Measurements from ENCODE around the gene TMEM92.

The TMEM92 gene

DNA sequence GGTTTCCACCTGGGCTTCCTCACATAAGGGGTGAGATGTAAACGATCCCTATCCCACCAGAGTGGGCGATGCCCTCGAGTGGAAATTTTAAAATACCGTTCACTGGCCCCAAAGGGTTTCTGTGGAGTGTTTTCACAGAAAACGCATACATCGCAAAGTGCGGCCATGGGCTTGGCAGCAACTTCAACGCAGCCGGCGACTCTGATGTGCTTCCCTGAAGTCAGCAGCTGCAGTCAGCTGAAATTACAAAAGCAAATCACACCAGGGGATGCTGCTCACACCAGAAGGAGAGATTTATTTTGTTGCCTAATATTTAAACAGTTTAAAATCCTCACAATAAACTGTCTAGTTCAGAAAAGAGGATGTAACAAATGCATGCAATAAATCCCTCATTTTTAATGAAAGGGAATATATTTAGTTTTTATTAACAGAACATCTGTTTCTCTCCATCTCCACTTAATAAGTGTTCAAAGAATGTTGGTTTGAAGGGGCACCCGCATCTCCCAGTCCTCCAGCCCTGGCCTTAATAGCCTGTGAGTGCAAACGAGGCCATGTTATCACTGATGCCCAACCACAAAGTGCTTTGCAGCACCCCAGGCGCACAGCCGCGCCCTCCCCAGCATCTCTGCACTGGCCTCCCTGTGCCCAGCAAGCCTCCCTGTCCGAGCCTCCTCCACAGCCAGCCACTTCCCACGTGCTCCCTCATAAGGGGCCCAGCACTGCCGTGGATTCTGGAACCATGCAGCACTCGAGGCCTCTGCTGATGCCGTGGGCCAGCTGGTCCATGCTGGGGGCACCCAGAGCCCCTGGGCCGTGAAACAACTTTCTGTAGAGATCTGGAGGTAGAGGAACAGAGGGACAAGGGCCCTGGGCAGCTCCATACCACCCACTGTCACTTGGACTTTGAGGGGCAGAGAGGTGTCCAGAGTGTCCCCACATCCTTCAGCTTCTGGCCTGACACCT, 54.4 kb downstream of the TMEM92 start:
- DNase-seq (ENCODE audit: low spot score): no peak

DNA sequence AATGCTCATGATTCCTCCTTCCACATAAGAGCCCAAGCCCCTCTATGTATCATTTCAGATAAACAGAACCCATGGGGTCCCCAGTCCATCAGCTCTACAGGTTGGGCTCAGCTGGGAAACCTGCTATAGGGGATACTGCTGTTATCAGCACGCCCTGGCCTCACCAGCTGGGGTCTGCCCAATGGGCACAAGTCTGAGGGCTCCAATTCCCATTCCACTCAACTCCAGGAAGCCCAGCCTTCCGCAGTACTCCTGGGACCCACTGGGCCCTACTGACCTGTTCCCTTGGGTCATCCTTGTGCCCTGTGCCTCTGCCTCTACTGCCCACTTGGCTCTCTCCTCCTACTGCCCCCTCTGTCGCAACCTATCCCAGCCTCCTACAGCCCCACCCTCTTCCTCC, 55.5 kb downstream of the TMEM92 start:
- DNase-seq (ENCODE audit: low spot score): no peak

DNA sequence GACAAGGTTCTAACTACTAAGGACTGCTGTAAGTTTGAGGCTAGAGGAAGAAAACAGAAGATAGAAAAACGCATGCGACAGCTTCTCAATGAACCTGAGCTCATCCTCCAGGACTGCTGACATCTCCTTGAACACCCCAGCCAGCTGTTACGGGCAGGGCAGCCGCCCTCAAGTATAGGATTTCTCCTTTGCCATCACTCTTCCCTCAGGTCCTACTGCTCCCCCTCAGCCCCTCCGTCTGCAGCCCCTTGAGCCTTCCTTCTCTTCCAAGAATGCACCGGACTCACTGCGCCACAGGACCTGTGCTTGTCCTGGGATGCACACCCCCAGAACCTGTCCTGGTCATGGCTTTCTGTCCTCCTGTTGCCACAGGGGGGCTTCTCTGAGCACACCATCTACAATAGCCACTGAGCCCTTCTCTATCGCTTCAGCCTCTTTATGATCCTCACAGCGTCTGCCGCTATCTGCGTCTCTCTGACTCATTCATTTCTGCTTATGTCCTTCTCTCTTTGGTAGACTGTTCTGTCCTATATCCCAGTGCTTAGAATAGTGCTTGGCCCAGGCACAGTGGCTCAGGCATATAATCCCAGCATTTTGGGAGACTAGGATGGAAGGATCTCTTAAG, 56.0 kb downstream of the TMEM92 start:
- DNase-seq (ENCODE audit: low spot score): no peak

Data from HuH-7.5 (cell line).